ENCODE data around the gene RANGAP1. TPM values are rescaled to one million over a fixed set of nuclear protein-coding genes. Genes with fewer than 3 reads are reported as not detected.

RANGAP1 gene
- total and polyA plus RNA-seq, 2 of the 13 experiments (the other 11 are each of a cell fraction or from before 2014, with no cell fraction given), result 51.8 to 83.9 TPM

DNA sequence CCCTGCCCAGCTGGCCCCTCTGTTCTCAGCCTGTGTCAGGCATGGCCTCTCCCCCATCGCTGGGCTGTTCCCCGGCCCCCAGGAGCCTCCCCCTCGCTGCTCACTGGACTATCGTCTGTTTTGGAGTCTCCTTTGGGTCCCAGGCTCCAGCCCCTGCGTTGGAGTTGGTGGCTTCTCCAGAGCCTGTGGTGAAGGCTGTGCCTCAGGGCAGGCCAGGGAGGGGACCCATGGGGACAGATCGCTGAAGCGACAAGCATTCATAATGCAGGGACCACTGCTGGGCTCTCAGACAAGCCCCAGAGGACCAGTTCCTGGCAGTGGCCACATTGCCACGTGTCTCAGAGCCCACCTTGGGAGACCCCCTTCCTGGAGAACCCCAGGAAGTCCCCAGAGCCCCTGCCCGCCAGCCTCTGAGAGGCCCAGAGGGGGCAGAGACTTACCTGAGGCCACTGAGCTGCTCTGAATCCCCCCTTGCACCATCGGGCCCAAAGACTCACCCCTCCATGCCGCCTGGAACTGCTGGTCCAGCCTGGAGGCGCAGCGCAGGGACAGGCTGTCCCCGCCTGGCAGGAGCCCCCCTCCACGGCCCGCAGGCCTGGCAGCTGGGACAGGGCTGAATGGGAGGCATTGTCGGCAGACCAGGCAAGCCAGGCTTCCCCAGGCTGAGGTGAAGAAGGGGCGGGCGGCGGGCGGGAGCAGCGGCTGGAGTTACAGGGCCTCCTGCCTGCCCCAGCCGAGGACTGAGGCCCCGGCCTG lies 45.4 kb downstream of the RANGAP1 start, which contains the start of gene CHADL (continued):
- TF ChIP-seq, protein P1, sequence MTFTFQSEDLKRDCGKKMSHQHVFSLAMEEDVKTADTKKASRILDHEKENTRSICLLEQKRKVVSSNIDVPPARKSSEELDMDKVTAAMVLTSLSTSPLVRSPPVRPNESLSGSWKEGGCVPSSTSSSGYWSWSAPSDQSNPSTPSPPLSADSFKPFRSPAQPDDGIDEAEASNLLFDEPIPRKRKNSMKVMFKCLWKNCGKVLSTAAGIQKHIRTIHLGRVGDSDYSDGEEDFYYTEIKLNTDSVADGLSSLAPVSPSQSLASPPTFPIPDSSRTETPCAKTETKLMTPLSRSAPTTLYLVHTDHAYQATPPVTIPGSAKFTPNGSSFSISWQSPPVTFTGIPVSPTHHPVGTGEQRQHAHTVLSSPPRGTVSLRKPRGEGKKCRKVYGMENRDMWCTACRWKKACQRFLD (CRISPR knock-in tag; IDR thresholded peaks at IDR 0.05; ENCODE audit: borderline replicate concordance), result no peak
- TF ChIP-seq SALL2 (CRISPR knock-in tag; IDR thresholded peaks at IDR 0.05) (0 out of 2 replicates have a peak, but pooled peaks have one; percentile 47), ZMYM4 (CRISPR knock-in tag; IDR thresholded peaks at IDR 0.05) (no peak), ZFP90 (CRISPR knock-in tag; IDR thresholded peaks at IDR 0.05; ENCODE audit: borderline replicate concordance) (no peak), ZNF614 (CRISPR knock-in tag; IDR thresholded peaks at IDR 0.05; ENCODE audit: borderline replicate concordance) (peak; percentile 44; the same call in 1 of the 2 replicates), ZNF350 (CRISPR knock-in tag; IDR thresholded peaks at IDR 0.05; ENCODE audit: borderline replicate concordance, low read depth) (peak; percentile 29; the same call in 1 of the 2 replicates), ELF1 (CRISPR knock-in tag; IDR thresholded peaks at IDR 0.05) (no peak), ZNF354B (CRISPR knock-in tag; IDR thresholded peaks at IDR 0.05) (no peak), ZNF543 (CRISPR knock-in tag; IDR thresholded peaks at IDR 0.05) (0 out of 2 replicates have a peak, but pooled peaks have one; percentile 47), ZBTB7B (CRISPR knock-in tag; IDR thresholded peaks at IDR 0.05) (peak; percentile 85; the same call in 1 of the 2 replicates), ZNF431 (CRISPR knock-in tag; IDR thresholded peaks at IDR 0.05; ENCODE audit: borderline replicate concordance, low read depth) (no peak), ELF3 (CRISPR knock-in tag; IDR thresholded peaks at IDR 0.05) (0 out of 2 replicates have a peak, but pooled peaks have one; percentile 34), PRMT3 (CRISPR knock-in tag; IDR thresholded peaks at IDR 0.05; ENCODE audit: borderline replicate concordance, low read depth) (no peak), ZNF782 (CRISPR knock-in tag; IDR thresholded peaks at IDR 0.05; ENCODE audit: borderline replicate concordance) (no peak; the same call in 1 of the 2 replicates), RARG (CRISPR knock-in tag; IDR thresholded peaks at IDR 0.05; ENCODE audit: low read depth) (no peak)
- TF ChIP-seq, protein P2, sequence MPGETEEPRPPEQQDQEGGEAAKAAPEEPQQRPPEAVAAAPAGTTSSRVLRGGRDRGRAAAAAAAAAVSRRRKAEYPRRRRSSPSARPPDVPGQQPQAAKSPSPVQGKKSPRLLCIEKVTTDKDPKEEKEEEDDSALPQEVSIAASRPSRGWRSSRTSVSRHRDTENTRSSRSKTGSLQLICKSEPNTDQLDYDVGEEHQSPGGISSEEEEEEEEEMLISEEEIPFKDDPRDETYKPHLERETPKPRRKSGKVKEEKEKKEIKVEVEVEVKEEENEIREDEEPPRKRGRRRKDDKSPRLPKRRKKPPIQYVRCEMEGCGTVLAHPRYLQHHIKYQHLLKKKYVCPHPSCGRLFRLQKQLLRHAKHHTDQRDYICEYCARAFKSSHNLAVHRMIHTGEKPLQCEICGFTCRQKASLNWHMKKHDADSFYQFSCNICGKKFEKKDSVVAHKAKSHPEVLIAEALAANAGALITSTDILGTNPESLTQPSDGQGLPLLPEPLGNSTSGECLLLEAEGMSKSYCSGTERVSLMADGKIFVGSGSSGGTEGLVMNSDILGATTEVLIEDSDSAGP (CRISPR knock-in tag; IDR thresholded peaks at IDR 0.05; ENCODE audit: borderline replicate concordance), result peak; percentile 59; the same call in 1 of the 2 replicates
- TF ChIP-seq, protein P3, sequence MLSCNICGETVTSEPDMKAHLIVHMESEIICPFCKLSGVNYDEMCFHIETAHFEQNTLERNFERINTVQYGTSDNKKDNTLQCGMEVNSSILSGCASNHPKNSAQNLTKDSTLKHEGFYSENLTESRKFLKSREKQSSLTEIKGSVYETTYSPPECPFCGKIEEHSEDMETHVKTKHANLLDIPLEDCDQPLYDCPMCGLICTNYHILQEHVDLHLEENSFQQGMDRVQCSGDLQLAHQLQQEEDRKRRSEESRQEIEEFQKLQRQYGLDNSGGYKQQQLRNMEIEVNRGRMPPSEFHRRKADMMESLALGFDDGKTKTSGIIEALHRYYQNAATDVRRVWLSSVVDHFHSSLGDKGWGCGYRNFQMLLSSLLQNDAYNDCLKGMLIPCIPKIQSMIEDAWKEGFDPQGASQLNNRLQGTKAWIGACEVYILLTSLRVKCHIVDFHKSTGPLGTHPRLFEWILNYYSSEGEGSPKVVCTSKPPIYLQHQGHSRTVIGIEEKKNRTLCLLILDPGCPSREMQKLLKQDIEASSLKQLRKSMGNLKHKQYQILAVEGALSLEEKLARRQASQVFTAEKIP (CRISPR knock-in tag; IDR thresholded peaks at IDR 0.05; ENCODE audit: borderline replicate concordance), result no peak
- TF ChIP-seq, protein P4, sequence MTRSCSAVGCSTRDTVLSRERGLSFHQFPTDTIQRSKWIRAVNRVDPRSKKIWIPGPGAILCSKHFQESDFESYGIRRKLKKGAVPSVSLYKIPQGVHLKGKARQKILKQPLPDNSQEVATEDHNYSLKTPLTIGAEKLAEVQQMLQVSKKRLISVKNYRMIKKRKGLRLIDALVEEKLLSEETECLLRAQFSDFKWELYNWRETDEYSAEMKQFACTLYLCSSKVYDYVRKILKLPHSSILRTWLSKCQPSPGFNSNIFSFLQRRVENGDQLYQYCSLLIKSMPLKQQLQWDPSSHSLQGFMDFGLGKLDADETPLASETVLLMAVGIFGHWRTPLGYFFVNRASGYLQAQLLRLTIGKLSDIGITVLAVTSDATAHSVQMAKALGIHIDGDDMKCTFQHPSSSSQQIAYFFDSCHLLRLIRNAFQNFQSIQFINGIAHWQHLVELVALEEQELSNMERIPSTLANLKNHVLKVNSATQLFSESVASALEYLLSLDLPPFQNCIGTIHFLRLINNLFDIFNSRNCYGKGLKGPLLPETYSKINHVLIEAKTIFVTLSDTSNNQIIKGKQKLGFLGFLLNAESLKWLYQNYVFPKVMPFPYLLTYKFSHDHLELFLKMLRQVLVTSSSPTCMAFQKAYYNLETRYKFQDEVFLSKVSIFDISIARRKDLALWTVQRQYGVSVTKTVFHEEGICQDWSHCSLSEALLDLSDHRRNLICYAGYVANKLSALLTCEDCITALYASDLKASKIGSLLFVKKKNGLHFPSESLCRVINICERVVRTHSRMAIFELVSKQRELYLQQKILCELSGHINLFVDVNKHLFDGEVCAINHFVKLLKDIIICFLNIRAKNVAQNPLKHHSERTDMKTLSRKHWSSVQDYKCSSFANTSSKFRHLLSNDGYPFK (CRISPR knock-in tag; IDR thresholded peaks at IDR 0.05; ENCODE audit: borderline replicate concordance), result peak; percentile 35; the same call in 1 of the 2 replicates
- TF ChIP-seq, protein P5, sequence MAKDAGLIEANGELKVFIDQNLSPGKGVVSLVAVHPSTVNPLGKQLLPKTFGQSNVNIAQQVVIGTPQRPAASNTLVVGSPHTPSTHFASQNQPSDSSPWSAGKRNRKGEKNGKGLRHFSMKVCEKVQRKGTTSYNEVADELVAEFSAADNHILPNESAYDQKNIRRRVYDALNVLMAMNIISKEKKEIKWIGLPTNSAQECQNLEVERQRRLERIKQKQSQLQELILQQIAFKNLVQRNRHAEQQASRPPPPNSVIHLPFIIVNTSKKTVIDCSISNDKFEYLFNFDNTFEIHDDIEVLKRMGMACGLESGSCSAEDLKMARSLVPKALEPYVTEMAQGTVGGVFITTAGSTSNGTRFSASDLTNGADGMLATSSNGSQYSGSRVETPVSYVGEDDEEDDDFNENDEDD (CRISPR knock-in tag; IDR thresholded peaks at IDR 0.05; ENCODE audit: borderline replicate concordance), result peak; percentile 52; the same call in 1 of the 2 replicates
